HUDEP-2 (cell line): ENCODE results near the gene AUH.
"Not testable (repeated sequence)": the region's sequence is repeated elsewhere in the genome, so short reads cannot be mapped to it uniquely, and the experiment has no call there.

Source experiments
- DNase-seq, 76 experiments: peaks; one replicate each; lab custom pipeline; 2025; ENCODE audit not compliant: unreplicated experiment in 76 of 76; lab: John Stamatoyannopoulos, UW

The AUH gene

GRCh38 chr9:91214867-91215266 is 146.9 kb downstream of the AUH start:
- no peak for DNase-seq

- no peak for DNase-seq
Observed at GRCh38 chr9:91214086-91214485, 147.6 kb downstream of the AUH start.

- no peak for DNase-seq
Observed at GRCh38 chr9:91212596-91213243, 149.0 kb downstream of the AUH start.

GRCh38 chr9:91211919-91212318 is 149.8 kb downstream of the AUH start:
- no peak for DNase-seq

GRCh38 chr9:91211414-91211813 is 150.3 kb downstream of the AUH start:
- DNase-seq, result no peak

GRCh38 chr9:91210318-91210717 is 151.4 kb downstream of the AUH start:
- DNase-seq, result no peak

- DNase-seq, result no peak
Observed at GRCh38 chr9:91208837-91209236, 152.9 kb downstream of the AUH start.

- no peak for DNase-seq
Observed at GRCh38 chr9:91208419-91208745, 153.3 kb downstream of the AUH start.

GRCh38 chr9:91207729-91208418 is 153.8 kb downstream of the AUH start:
- no peak for DNase-seq

- DNase-seq, result no peak
Observed at GRCh38 chr9:91207397-91207728, 154.4 kb downstream of the AUH start.

- DNase-seq, result no peak
Observed at GRCh38 chr9:91206806-91207205, 154.9 kb downstream of the AUH start.

GRCh38 chr9:91202736-91203283 is 158.9 kb downstream of the AUH start:
- DNase-seq, result peak in 2 of 76 experiments; percentile 8 to 21

GRCh38 chr9:91200692-91201336 is 160.9 kb downstream of the AUH start:
- no peak for DNase-seq

GRCh38 chr9:91199739-91200497 is 161.8 kb downstream of the AUH start:
- no peak for DNase-seq

- not testable (repeated sequence) for DNase-seq
Observed at GRCh38 chr9:91198881-91199280, 162.8 kb downstream of the AUH start.

- no peak for DNase-seq
Observed at GRCh38 chr9:91198405-91198804, 163.3 kb downstream of the AUH start.

GRCh38 chr9:91197232-91198181 is 164.2 kb downstream of the AUH start:
- DNase-seq, result peak in 7 of 76 experiments; percentile 6 to 47 (median 21)

GRCh38 chr9:91196103-91196950 is 165.4 kb downstream of the AUH start:
- DNase-seq, result peak in 1 of 76 experiments; percentile 8

- no peak for DNase-seq
Observed at GRCh38 chr9:91195372-91196012, 166.2 kb downstream of the AUH start.
